GM19438 (cell line): ENCODE data around the gene SOSTDC1.

Source experiments
- ATAC-seq: cut with Tn5 transposase; IDR thresholded peaks from one replicate; pipeline ENCODE4 v1.9.1; 2021; ENCODE audit warnings: low read depth; ENCODE audit not compliant: unreplicated experiment

SOSTDC1 gene

GRCh38 chr7:16420649-16421332, 44.7 kb downstream of the SOSTDC1 start:
- ATAC-seq: peak; percentile 83

DNA sequence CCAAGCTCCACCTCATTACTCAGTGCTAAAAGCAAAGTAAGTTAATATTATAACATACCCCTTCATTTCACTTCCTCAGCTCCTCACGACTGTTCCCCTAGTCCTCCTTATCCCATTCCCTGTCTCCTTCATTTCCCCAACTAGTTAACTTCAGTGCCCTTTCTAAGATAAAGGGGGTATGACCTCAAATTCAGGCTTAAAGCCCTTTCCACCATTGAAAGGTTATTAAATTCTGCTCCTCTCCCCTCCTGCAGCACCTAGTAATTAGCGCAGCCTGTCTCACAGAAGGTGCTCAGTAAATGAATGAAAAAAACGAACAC, 45.2 kb downstream of the SOSTDC1 start:
- peak; percentile 0 for ATAC-seq

- no peak for ATAC-seq
Observed at GRCh38 chr7:16419859-16420258, 45.7 kb downstream of the SOSTDC1 start.

DNA sequence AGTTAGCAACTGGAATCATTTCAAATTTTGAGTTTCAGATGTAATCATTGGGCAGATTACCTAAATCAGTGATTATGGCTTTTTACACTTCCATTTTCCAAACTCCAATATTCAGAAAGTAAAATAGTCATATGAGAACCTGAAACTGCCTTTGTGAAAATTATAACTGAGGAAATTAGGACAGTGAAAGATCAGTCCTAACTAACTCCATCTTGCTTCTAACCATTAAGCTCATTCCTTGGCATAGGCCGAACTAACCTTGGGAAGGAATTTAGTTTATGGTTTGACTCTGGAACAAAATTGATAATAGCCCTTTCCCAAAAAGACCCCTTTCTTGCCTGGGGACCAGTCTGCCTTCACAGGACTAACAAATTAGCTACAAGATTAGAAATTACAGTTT, 46.4 kb downstream of the SOSTDC1 start:
- ATAC-seq: no peak

GRCh38 chr7:16417906-16418305, 47.6 kb downstream of the SOSTDC1 start:
- ATAC-seq: no peak

DNA sequence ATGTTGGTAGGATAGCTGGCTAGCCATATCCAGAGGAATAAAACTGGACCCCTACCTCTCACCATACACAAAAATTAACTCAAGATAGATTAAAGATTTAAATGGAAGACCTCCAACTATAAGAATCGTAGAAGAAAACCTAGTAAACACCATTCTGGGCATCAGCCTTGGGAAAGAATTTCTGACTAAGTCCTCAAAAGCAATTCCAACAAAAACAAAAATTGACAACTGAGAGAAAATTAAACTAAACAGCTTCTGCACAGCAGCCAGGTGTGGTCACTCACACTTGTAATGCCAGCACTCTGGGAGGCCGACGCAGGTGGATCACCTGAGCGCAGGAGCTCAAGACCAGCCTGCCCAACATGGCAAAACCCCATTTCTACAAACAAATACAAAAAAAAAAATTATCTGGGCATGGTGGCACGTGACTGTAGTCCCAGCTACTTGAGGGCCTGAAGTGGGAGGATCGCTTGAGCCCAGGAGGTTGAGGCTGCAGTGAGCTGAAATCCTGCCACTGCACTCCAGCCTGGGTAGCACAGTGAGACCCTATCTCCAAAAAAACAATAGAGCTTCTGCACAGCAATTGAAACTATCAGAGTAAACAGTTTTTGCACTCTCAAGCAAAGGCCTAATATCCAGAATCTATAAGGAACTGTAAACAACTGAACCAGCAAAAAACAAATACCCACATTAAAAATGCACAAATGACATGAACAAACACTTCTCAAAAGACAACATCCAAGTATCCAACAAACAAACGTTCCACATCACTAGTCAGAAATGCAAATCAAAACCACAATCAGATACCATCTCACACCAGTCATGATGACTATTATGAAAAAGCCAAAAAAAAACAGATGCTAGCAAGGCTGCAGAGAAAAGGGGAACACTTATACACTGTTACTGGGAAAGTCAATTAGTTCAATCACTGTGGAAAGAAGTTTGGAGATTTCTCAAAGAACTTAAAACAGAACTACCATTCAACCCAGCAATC, 49.0 kb downstream of the SOSTDC1 start:
- no peak for ATAC-seq

DNA sequence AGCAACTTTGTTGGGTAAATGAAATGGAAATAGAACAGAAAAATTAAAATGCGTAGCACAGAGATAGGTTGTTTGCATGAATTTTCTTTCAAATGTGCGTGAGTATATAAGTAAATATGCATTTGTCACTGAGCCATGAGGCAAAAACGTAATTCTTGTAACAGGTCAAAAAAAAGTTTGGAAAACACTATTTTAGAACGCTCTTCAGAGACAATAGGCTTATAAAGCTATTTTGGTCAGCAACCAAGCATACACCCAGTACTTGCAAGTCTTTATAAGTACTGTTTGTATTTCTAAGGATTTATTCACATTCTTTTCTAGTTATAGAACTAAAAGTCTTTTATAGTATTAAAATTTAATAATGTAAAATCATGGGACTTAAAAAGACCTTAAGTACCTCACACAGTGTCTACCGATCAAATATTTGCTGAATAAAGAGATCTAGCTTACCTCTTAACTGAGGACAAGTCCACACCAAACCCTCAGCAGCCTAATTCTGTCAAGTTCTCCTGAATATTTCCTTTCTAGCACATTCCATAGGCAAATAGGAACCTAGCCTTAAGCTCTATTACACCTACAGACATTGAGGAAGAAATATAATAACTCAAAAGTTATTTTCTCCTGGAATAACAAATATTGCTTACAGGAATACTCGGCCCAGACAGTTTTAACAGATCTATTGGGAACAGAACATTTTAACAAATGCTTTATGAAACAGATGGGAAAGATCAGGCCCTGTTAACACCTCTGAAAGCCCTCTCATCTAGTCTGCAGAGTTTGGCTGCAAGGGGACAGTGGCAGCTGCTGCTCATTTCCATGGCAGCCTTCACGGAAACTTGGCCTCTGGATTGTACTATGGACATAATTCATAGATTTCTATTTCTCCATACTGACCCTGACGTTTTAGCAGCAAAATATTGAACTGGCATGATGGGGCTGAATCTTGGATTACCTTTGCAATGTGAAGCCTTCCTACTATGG, 53.0 kb downstream of the SOSTDC1 start:
- ATAC-seq: no peak
